ENCODE measurements around the gene PTPRN2. TPM values are rescaled to one million over a fixed set of nuclear protein-coding genes. Genes with fewer than 3 reads are reported as not detected.

PTPRN2 gene
- total and polyA plus RNA-seq, 2 donors (not counting 3 experiments of a cell fraction or from before 2014, with no cell fraction given) = 0.62 to 0.88 TPM

- Histone ChIP-seq H3K4me3 (replicated peaks in 1 of 3; ENCODE audit: insufficient read depth in 1 of 3, low read depth in 1 of 3, low read length in 3 of 3) (no peak overlapping the region), H3K4me2 (ENCODE audit: insufficient read depth, low read length) (no peak overlapping the region), H2AFZ (ENCODE audit: low read depth, low read length) (no peak overlapping the region), H3K27me3 (ENCODE audit: control insufficient read depth in 2 of 2, insufficient read depth in 2 of 2, low read length in 2 of 2) (no peaks in the 10 kb centered on the region), H3K79me2 (ENCODE audit: control insufficient read depth, insufficient read depth, low read length) (no peaks in the 10 kb centered on the region), H3K9ac (replicated peaks; ENCODE audit: extremely low read depth, insufficient read depth, low read length) (no peak overlapping the region), H3K9me3 (replicated peaks; ENCODE audit: control insufficient read depth, insufficient read depth, low read length) (peaks cover 9% of the 10 kb centered on the region), H3K4me1 (ENCODE audit: control insufficient read depth, extremely low read depth, insufficient read depth, low read length) (no peaks in the 10 kb centered on the region), H3K27ac (ENCODE audit: insufficient read depth, low read depth, low read length) (no peak overlapping the region), H3K36me3 (ENCODE audit: control insufficient read depth in 2 of 2, extremely low read depth in 1 of 2, insufficient read depth in 2 of 2, low read length in 2 of 2) (no peaks in the 10 kb centered on the region), H3K9me1 (replicated peaks; ENCODE audit: control insufficient read depth, extremely low read depth, insufficient read depth, low read length) (no peaks in the 10 kb centered on the region), H4K20me1 (replicated peaks; ENCODE audit: control insufficient read depth, extremely low read depth, insufficient read depth, low read length) (no peaks in the 10 kb centered on the region)
- TF ChIP-seq, protein P1, sequence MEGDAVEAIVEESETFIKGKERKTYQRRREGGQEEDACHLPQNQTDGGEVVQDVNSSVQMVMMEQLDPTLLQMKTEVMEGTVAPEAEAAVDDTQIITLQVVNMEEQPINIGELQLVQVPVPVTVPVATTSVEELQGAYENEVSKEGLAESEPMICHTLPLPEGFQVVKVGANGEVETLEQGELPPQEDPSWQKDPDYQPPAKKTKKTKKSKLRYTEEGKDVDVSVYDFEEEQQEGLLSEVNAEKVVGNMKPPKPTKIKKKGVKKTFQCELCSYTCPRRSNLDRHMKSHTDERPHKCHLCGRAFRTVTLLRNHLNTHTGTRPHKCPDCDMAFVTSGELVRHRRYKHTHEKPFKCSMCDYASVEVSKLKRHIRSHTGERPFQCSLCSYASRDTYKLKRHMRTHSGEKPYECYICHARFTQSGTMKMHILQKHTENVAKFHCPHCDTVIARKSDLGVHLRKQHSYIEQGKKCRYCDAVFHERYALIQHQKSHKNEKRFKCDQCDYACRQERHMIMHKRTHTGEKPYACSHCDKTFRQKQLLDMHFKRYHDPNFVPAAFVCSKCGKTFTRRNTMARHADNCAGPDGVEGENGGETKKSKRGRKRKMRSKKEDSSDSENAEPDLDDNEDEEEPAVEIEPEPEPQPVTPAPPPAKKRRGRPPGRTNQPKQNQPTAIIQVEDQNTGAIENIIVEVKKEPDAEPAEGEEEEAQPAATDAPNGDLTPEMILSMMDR (IDR thresholded peaks at IDR 0.05; ENCODE audit: extremely low read depth in 1 of 2, insufficient read depth in 1 of 2, low read depth in 1 of 2, low read length in 2 of 2) = no peak
- TF ChIP-seq JUN (IDR thresholded peaks at IDR 0.05; ENCODE audit: borderline replicate concordance, insufficient read depth, insufficient read length, low read depth) (no peak), GATA2 (IDR thresholded peaks at IDR 0.05; ENCODE audit: insufficient read depth, insufficient read length, low read depth, low read length) (no peak), POLR2A (IDR thresholded peaks at IDR 0.05; ENCODE audit: low read depth, low read length) (no peak)
- TF ChIP-seq, protein P2, sequence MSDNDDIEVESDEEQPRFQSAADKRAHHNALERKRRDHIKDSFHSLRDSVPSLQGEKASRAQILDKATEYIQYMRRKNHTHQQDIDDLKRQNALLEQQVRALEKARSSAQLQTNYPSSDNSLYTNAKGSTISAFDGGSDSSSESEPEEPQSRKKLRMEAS (IDR thresholded peaks at IDR 0.05; ENCODE audit: insufficient read depth, insufficient read length) = no peak
- no TSS peak for BruUV-seq (replicated peaks)
- DNase-seq (ENCODE audit: low read depth, low spot score) = no peak
- no peak for FAIRE-seq
- POLR2A ChIA-PET = no interaction called here
- intact Hi-C loops (cut with micrococcal nuclease) (no loop called here), dilution Hi-C loops (cut with MboI; ENCODE audit: extremely low pct_ligation_motif_present, low sequenced_read_pairs) (no loop called here)
- CTCF ChIA-PET = no interaction called here
Measured at GRCh38 chr7:157970744-157971143, 616.9 kb downstream of the PTPRN2 start.

DNA sequence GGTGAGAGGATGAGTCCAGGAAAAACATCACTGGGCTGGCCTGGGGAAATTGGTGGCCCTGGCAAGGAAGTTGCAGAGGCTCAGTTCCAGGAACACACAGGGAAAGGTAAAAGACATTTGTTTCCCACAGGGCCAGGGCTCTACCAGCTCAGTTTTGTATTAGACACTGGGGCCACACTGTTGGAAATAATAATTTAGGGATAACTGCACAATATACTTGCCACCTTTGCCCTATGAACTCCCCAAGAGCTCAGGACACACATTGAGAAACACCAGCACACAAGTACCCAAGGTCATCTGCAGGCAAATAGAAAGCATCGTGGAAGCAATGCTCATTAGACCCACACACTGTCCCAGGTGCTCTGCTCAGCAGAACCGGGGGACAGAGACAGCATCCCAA is 617.6 kb downstream of the PTPRN2 start:
- DNase-seq (ENCODE audit: low read depth, low spot score) (no peak), FAIRE-seq (no peak)
- H3K79me2 ChIP-seq (ENCODE audit: control insufficient read depth, insufficient read depth, low read length) = no peaks in the 10 kb centered on the region
- no peaks in the 10 kb centered on the region for H3K4me1 ChIP-seq (ENCODE audit: control insufficient read depth, extremely low read depth, insufficient read depth, low read length)
- CTCF ChIA-PET = no interaction called here
- POLR2A ChIA-PET = no interaction called here
- peaks cover 9% of the 10 kb centered on the region for H3K9me3 ChIP-seq (replicated peaks; ENCODE audit: control insufficient read depth, insufficient read depth, low read length)
- no peak overlapping the region for H3K4me2 ChIP-seq (ENCODE audit: insufficient read depth, low read length)
- no peaks in the 10 kb centered on the region for H4K20me1 ChIP-seq (replicated peaks; ENCODE audit: control insufficient read depth, extremely low read depth, insufficient read depth, low read length)
- no peak overlapping the region for H3K27ac ChIP-seq (ENCODE audit: insufficient read depth, low read depth, low read length)
- no peaks in the 10 kb centered on the region for H3K36me3 ChIP-seq (ENCODE audit: control insufficient read depth in 2 of 2, extremely low read depth in 1 of 2, insufficient read depth in 2 of 2, low read length in 2 of 2)
- dilution Hi-C loops (cut with MboI; ENCODE audit: extremely low pct_ligation_motif_present, low sequenced_read_pairs) = no loop called here
- no peak overlapping the region for H3K9ac ChIP-seq (replicated peaks; ENCODE audit: extremely low read depth, insufficient read depth, low read length)
- H3K27me3 ChIP-seq (ENCODE audit: control insufficient read depth in 2 of 2, insufficient read depth in 2 of 2, low read length in 2 of 2) = no peaks in the 10 kb centered on the region
- H2AFZ ChIP-seq (ENCODE audit: low read depth, low read length) = no peak overlapping the region
- H3K9me1 ChIP-seq (replicated peaks; ENCODE audit: control insufficient read depth, extremely low read depth, insufficient read depth, low read length) = no peaks in the 10 kb centered on the region
- intact Hi-C loops (cut with micrococcal nuclease) = no loop called here
- TF ChIP-seq FOS (IDR thresholded peaks at IDR 0.05; ENCODE audit: borderline replicate concordance, insufficient read depth, low read length) = no peak
- TF ChIP-seq, protein P1 (IDR thresholded peaks at IDR 0.05; ENCODE audit: extremely low read depth in 1 of 2, insufficient read depth in 1 of 2, low read depth in 1 of 2, low read length in 2 of 2) = no peak
- no TSS peak for BruUV-seq (replicated peaks)
- H3K4me3 ChIP-seq (replicated peaks in 1 of 3; ENCODE audit: insufficient read depth in 1 of 3, low read depth in 1 of 3, low read length in 3 of 3) = no peak overlapping the region

All from endothelial cell of umbilical vein (primary cell).